HG03571 (cell line): ENCODE measurements around the gene NECTIN4.

Experiments
- ATAC-seq: cut with Tn5 transposase; IDR thresholded peaks from one replicate; pipeline ENCODE4 v1.9.1; 2021; ENCODE audit not compliant: unreplicated experiment

NECTIN4 gene

DNA sequence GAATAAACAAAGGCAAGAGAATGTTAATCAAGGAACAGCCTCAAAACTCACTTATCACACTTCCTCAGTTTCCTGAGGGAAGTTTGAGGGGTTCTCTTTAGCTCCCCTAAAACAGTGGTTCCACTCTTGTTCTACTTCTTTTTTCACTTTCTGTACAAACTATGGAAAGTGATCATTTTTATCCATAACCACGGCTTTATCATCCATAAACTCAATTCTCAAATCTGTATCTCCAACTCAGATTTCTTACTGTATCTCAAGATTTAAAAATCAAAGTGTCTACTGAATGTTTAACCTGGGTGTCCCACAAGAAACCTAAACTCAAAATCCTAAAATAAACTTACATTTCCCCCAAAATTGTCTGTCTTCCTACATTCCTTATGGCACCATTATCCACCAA is 24.6 kb upstream of the NECTIN4 start:
- ATAC-seq: no peak

DNA sequence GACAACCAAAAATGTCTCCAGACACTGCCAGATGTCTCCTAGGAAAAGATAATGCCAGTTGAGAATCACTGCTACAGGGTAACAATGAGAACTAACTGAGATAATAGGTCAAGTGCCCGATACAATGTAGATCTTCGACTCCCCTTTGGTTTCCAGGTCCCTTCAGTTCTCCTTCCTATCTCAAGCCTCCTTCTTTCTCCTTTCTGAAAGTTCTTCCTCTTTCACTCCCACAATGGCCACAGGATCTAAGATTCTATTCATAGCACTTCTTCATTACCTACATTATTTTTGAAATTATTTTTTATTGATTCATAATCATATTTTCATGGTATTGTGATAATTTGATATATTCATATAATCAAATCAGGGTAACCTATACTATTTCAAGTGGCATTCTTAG is 22.2 kb upstream of the NECTIN4 start:
- ATAC-seq: no peak

DNA sequence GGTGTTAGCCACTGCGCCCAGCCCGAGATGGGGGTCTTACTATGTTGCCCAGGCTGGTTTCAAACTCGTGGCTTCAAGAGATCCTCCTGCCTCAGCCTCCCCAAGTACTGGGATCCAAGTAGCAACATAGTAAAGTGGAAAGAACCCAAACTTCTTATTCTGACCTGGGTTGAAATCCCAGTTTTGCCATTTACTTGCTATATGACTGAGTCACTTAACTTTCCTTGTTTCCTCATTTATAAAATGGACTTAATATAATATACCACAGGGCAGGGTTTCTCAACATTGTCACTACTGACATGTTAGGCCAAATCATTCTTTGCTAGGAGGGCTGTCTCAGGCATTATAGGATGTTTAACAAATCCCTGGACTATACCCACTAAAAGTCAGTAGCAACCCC is 21.8 kb upstream of the NECTIN4 start:
- ATAC-seq: no peak

DNA sequence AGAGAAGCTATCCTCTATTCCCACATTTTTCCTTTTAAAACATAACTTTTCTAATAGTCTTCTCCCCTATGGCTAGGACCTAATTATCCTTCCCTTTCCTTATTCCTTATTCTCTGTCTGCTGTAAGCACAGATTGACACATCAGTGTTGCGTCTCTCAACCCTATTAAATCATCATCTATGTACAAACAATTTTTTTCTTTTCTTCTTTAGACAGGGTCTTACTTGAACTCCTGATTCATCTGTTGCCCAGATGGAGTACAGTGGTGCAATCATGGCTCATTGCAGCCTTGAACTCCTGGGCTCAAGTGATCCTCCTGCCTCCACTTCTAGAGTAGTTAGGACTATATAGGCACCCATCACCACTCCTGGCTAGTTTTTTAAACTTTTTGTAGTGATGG is 17.1 kb upstream of the NECTIN4 start:
- no peak for ATAC-seq

DNA sequence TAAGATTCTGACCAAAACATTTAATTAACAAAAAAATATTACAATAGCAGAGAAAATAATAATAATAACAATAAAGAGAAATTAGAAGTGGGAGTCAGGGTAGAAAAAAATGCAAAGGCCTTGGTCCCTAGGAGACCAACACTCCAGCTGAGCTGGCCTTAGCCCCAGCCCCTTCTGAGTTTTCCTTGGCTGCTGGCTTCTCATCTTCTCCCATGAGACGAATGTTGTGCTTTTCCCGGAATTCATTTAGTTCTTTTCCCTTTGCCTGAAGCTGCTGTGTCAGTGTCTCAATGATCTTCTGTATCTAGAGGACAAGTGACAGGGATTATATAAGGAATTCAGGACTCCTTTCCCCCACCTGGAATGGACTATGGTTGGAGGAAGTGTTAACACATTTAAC is 11.2 kb upstream of the NECTIN4 start:
- ATAC-seq: no peak

DNA sequence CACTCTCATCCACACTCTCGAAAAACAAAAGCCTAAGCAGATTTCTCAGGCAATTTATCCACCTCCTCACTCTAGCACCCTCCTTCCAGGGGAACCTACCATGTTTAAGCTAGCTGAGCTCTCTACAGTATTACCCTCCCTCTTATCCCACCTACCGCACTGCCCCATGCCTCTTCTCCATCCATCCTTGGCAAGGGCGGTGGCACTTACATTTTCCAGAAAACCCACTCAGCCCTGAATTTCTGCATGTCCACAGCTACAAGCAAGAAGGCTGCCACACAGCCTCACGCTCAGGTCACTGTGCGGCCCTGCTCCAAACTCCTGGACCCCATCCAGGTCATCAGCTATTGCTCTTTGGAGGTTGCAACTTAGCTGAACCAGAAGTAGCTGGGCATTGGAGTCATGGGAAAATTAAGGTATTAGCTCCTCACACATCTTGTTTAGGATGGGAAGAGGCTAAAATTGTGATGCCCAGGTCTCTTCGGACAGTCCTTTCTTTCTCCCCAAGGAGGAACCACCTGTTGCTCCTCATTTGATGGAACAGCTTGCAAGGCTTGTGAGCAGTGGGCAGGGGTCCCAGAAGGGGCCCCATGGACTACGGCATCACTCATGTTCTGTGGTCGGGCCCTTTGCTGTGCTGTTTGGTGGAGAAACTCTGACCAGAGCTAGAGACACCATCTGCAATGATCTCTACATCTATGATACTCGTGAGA is 9.9 kb upstream of the NECTIN4 start:
- ATAC-seq: no peak

DNA sequence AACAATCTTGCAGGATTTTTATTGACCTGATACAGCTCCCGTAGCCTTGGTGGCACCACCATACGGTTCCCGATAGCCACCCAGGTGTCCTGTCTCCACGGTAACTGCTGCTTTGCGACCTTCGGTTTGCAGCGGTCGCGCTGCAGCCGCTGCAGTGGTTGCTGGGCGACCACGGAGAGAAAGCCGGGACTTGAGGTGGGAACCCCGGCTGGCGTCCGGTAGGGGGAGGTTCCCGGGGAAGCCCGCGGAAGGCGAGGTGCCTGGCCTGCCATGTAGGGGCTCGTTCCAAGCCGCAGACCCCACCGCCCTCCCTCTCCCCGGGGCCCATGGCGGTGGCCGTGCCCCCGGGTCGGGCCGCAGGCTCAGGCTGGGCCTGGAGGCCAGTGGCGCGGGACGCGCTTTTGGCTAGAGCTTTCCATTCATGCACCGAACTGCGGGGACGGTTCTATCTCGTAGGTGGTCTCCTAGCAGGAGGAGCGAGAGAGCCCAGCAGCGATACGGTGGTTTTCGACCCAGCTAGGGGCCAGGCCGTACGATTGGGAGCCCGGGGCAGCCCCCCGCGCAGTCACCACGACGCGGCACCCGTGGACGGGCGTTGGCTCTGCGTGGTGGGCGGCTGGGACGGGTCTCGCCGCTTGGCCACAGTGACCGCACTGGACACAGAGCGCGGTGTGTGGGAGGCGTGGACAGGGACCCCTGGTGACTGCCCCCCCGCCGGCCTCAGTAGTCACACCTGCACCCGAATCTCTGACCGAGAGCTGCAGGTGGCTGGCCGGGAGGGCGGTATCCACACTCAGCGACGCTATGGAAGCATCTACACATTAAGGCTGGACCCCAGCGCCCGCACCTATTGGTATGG is 9.1 kb upstream of the NECTIN4 start, which contains the start of gene KLHDC9:
Gene KLHDC9, plus strand, starts transcription at position 152 of the 859 bp plus-strand sequence. Its CDS starts 175 bp downstream, at position 327.
- peak; percentile 51 for ATAC-seq

DNA sequence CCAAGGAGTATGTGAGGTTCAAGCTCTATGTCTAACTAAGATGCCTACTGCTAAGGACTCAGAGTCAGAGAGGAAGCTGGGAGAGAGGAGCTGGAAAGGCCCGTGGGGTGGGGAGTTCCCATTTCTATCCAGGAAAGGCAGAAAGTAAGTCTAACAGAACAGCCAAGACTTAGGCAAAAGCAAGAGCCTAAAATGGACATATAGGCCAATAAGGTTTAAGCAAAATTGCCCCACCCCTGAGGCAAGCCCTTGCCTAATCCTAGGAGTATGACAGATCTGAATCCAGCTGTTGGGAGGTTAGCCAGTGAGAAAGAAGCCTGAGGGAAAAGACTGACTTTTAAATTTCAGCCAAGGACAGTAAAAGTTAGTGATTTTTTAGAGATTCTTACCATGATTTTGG is 7.2 kb upstream of the NECTIN4 start:
- no peak for ATAC-seq

DNA sequence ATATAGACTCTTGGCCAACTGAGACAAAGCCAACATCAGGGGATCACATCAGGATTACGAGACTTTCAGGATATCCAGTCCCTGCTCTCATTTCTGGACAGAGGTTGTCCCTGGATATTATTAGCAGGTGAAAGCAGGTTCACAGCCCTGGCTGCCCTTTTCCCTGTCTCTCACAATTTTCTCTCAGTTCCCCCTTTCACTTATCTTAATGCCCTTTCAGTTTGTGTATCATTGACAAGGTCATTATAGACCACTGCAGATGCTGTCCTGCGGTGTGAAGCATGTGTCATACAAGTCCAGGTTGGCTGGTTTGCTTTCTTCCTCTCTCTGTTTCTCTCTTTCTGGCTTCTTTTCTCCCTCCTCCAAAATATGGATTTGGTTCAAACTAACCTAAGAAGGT is 6.7 kb upstream of the NECTIN4 start:
- peak; percentile 40 for ATAC-seq

DNA sequence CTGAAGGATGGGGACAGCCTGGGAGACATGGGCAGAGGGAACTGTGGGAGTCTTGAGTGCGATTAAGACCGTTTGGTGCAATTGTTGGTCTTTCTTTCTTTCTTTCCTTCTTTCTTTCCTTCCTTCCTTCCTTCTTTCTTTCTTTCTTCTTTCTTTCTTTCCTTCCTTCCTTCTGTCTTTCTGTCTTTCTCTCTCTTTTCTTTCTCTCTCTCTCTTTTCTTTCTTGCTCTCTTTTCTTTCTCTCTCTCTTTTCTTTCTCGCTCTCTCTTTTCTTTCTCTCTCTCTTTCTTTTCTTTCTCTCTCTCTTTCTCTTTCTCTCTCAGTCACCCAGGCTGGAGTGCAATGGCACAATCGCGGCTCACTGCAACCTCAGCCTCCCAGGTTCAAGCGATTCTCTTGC is 5.9 kb upstream of the NECTIN4 start:
- ATAC-seq: no peak

DNA sequence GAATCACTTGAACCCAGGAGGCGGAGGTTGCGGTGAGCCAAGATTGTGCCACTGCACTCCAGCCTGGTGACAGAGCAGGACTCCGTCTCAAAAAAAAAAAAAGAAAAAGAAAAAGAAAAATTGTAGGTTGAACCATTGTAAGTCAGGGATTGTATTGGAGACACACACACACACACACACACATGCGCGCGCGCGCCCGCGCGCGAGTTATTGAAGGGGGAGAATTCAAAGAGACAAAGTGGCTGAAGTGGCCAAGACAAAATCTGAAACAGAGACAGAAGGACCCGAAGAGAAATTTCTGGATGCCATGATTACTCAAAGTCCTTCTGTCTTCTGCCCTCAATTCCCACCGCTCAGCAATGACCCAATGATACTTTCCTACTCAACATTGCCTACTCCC is 5.1 kb upstream of the NECTIN4 start:
- no peak for ATAC-seq

DNA sequence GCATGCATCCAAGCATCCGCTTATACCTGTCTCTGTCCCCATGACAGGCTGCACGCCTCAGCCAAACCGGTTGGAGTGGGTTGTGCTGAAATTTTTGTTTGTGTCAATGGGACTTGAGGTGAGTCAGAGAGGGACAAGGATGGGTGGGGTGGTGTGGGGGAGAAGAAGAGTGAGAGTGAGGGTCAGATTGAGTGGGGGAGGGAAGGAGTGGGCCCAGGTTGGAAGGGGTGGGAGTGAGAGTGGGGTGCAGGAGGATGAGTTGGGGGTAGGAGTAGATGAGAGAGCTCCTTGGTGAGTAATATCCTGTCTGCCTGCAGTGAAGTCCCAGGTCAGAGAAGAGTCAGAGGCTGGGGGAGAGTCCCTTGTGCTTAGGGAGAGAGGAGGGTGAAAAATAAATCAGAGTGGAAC is 3.3 kb upstream of the NECTIN4 start:
- ATAC-seq: no peak

DNA sequence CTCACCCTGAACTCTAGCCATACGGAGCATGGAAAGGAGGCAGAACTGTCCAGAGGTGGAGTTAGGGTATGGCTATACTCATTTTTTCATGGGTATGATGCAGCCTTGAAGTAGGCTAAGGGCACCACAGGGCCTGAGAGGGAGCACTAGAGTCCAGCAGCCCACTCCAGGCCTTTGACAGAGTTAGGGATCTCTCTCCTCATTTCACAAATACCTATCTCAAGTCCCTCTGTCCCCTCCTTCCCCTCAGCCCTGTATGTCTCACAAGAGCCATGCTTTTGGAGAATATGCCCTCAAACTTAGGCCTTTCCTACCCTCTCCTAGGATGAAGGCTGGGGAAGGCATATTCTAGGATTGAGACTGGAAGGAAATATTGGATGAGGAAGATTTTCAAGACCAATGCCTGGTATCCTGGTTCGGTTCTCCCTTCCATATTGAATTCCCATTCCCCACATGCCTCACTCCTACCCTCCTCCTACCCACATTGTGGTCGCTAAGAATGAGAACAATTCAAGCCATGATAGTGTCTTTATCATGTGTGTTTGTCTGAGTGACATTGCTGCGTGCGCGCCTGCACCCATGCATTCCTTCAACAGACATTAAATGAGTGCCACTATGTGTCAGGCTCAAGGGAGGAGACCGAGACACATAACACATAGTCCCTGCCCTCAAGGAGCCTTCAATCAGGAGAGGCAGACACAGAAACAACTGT is 2.6 kb upstream of the NECTIN4 start:
- ATAC-seq: no peak

DNA sequence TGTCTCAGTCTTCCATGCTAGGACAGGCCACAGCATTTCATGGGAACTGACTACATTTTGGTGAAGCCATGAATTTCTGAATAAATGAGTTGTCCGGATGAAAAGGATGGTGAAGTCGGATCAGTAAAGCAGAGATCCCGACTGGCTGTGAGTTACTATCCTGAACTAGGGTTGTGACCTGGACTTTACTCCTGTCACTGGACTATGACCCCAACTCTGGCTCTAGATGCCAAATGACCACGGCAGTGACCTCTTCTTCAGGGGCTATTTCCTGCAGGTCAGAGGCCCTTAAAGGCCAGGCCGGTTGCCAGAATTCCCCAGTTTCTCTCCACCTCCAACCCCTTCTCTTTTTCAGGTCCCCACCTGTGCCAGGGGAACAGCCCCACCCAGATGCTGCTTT is 1.7 kb upstream of the NECTIN4 start:
- ATAC-seq: no peak

DNA sequence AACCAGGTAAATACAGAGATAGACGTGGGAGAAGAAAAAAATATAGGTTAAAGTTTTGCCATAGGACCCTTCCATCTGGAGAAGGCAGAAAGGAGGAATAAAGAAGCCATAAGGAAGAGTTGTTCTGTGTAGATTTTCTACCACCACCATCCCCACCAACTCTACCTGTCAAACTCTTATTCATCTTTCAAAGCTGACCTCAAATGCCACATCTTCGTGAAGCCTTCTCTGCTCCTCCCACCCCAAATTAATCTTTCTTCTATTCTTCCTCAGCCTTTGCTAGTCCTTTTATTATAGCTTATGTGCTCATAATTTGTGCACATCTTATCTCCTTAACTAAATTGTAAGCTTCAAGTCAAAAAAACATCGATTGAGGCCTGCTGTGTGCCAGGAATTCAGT is 1.3 kb upstream of the NECTIN4 start:
- ATAC-seq: no peak

DNA sequence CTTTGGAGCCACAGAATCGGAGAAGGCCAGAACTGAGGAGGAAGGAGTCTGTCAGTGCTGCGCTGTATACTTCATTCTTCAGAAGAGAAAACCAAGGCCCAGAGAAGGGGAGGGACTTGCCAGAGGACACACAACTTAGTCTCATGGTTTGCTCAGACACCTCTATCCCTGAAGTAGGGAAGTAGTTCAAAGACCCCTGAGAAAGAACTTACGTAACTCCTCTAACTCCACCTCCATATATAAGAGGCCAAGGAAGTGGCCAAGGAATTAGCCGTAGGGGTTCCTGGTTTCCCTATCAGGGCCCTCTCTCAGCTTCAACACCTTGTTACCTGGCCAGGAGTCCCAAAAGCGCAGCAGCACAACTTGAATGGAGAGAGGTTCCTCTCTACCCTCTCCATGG is 580 bp upstream of the NECTIN4 start:
- no peak for ATAC-seq

DNA sequence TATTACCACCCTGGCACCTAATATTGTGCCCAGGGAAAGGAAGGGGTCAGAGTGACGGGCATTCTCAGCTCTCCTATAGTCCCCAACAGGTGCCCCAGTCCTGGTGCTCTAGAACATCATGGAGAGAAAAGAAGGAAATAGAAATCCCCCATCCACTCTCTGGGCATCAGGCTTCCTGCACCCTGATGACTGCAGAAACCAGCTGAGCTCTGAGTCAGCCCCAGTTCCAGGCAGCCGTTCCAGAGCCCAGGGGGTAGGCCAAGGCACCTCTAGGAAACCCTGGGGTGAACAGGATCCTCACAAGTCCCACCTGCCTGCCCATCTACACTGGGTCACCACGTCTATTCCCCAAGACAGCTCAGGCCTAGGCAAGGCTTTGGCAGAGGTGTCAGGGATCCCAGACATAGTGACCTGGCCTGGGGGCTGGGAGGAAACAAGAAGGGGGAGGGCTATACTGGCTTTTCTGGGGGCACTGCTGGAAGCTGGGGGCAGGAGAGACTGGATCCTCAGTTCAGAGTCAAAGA is 709 bp downstream of the NECTIN4 start:
- ATAC-seq: no peak

DNA sequence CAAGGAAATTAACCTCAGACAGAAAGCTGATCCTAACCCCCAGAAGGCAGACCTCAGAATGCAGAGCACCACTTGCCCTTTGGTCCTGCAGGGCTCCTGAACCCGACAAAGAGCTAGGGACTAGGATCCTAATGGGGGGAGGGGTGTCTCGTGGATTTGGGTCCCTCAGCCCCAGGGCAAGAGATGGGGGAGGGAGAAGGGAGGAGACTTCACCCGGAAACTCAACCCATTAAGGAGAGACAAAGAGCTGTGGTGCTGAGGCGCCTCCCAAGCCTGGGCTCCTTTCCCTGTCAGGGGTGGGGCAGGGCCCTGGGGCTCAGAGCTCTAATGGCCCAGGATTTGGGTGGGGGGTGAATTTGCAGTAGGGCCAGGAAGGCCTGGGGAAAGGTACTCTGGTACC is 2.9 kb downstream of the NECTIN4 start:
- no peak for ATAC-seq

DNA sequence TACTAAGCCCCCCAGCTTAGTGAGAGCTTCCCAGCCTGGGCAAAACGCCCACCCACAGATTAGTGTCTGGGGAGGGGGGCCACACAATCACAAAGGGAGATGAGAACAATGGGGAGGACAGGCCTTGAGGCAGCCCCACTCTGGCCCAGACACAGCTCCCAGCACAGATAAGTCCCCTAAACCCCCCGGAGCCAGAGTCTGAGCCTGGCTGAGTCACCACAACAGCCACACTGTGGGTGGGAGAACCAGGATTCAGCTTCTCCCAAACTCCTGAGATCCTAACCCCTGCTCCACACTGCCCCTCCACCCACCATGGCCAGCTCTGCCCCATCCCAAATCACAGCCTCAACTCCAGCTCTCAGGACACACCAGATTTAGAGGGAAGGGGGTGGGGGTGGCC is 4.2 kb downstream of the NECTIN4 start:
- no peak for ATAC-seq

DNA sequence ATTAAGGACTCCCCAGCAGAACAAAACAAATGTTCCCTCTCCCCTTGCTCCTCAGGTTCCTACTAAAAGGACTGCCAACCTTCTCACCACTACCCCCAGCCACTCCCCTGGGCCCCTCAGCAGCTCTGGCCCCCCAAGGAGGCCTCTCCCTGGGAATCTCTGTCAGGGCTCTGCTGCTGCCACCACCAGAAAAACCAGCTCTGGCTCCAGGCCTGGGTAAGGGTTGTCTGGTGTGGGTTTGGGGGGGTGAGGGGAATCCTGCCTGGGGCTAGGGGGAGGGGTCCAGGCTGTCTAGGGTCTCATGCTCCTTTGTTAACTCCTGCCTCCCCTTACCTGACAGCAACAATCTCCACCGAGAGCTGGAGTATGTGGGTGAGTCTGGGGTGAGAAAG is 4.8 kb downstream of the NECTIN4 start:
- no peak for ATAC-seq

DNA sequence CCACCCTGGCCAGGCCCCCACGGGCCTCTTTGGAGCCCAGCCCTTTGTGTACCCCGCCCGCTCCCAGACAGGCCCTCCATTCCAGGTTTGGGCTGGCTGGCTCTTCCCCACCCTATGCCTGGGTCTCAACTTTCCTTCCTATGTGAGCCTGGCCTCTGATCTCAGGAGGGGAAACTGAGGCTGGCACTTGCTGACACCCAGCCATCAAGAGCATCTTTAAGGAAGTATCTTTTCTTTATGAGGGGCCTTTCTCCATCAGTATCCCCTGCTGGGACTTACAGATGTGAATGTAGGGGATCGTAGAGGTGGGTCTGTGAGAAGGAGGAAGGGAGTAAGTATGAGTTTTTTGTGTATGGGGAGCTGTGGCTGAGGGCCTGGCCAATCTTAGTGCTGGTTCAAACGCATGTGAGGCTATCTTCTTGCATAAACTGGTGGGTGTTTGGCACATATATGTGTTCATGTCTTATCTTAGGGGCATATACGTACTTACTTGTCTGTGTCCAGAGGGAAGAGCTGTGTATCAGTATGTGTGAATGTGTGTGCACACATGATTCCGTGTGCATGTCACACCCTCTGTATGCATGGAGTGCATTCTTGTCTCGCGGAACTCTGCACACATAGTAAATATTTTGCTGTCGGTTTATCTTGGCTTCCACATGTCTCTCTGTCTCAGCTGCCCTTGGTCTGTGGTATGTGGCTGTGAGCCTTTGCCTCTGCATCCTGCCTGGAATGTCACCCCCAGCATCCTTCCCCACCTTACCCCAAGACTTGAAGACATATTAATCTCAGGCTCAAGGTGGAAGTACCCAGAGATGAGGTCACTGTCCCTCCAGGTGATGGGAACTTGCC is 5.4 kb downstream of the NECTIN4 start:
- ATAC-seq: no peak
